Adrenal gland (tissue), 12 donors: ENCODE measurements around the gene CARS2. TPM values are rescaled to one million over a fixed set of nuclear protein-coding genes. Genes with fewer than 3 reads are reported as not detected.

Experiments used
- DNase-seq, 7 donors: peaks; one replicate each; pipeline ENCODE4 v3.0.0-alpha.2; 2019 to 2020
- H3K27ac ChIP-seq, 5 donors: fragments of 200-600 bp; sonication (generic) in 4 of 5; 1 replicate in 3 of 5; 2 replicates in 2 of 5; pipeline versions ENCODE4 v1.5.1 to v1.8.0; 2016 to 2020; ENCODE audit warnings: mild to moderate bottlenecking in 1 of 5
- H3K27me3 ChIP-seq: fragments of 200-600 bp; 2 replicates; pipeline ENCODE4 v1.8.0; 2021
- H3K36me3 ChIP-seq, 2 donors: fragments of 200-600 bp; replicated peaks in 1 of 2; 1 replicate in 1 of 2; 2 replicates in 1 of 2; pipeline versions ENCODE4 v1.5.1 to v1.8.0; 2018 to 2022
- H3K4me1 ChIP-seq, 2 donors: fragments of 200-600 bp; replicated peaks in 1 of 2; 1 replicate in 1 of 2; 2 replicates in 1 of 2; pipeline versions ENCODE4 v1.5.1 to v1.8.0; 2018 to 2021
- H3K4me3 ChIP-seq, 4 donors: fragments of 200-600 bp; sonication (generic) in 3 of 4; one replicate each; pipeline ENCODE4 v1.5.1; 2016 to 2018
- H3K9me3 ChIP-seq, 3 donors: fragments of 200-600 bp; sonication (generic) in 1 of 3; replicated peaks in 1 of 3; 1 replicate in 2 of 3; 2 replicates in 1 of 3; pipeline versions ENCODE4 v1.5.1 to v1.8.0; 2016 to 2021
- POLR2A ChIP-seq, 2 donors: fragments of 450-650 bp; IDR thresholded peaks; one replicate each; pipeline ENCODE4 v1.6.1; 2017; ENCODE audit warnings: antibody characterized with exemption in 2 of 2, mild to moderate bottlenecking in 2 of 2, moderate library complexity in 1 of 2
- WGBS, 4 donors: extraction: QIAGEN DNeasy Blood & Tissue Kit in 2 of 4; methylation state at CpG; one replicate each; pipeline versions ENCODE4 v1.1.5 to v1.1.7; 2013 to 2017; 5-methylcytosine and 5-hydroxymethylcytosine counted together
- intact Hi-C, 2 donors: fragments of 100-400 bp; cut with DNase I; formaldehyde crosslinking; loops; one replicate each; pipeline versions ENCODE4 v1.14.1 to v1.15.0; 2022 to 2023
- polyA plus RNA-seq, 3 donors: library from polyadenylated mRNA; stranded (reverse); fragments of 200-250 nt in 2 of 3; fragments of 350-450 nt in 1 of 3; fragmentation: Illumina TruSeq in 1 of 3; extraction: RNeasy Lipid Tissue Mini Kit (QIAGEN cat#74804) in 1 of 3; gene quantifications; one replicate each; pipeline ENCODE4 v1.2.3, GENCODE V29; 2013 to 2014
- total RNA-seq, 9 donors: library from RNA; depleted of rRNA in 4 of 9; stranded (reverse); fragments of >200 nt in 4 of 9; fragments of 120-200 nt in 1 of 9; fragmentation: NEBNext Ultra II Directional in 1 of 9; extraction: Animal tissue kit (Norgen Biotek cat#: 25700) in 1 of 9; gene quantifications; one replicate each; pipeline versions ENCODE4 v1.1.0 to v1.2.4, GENCODE V29; 2013 to 2023
- TF ChIP-seq, protein P1 (sequence below), 6 experiments: fragments of 450-650 bp in 4 of 6; fragments of 200-600 bp in 2 of 6; sonication (generic) in 1 of 6; IDR thresholded peaks; 1 replicate in 5 of 6; 2 replicates in 1 of 6; pipeline versions ENCODE4 v1.5.1 to v1.8.0; 2016 to 2021; ENCODE audit warnings: antibody characterized with exemption in 6 of 6, mild to moderate bottlenecking in 2 of 6, moderate library complexity in 1 of 6
- donor health status: healthy with polysubstance abuse.
- donor health status: Bipolar disorder and iron deficiency.
- donor health status: DM: yes; HTN: yes; CAD: no.
- donor health status: DM: no; HTN: no; CAD: no.
- donor health status: DM: no; HTN: no; CAD: no.
- donor health status: DM: yes; HTN: yes; CAD: no.

Gene CARS2
- total and polyA plus RNA-seq, 12 donors, result 38.5 to 254 (median 59.9) TPM

DNA sequence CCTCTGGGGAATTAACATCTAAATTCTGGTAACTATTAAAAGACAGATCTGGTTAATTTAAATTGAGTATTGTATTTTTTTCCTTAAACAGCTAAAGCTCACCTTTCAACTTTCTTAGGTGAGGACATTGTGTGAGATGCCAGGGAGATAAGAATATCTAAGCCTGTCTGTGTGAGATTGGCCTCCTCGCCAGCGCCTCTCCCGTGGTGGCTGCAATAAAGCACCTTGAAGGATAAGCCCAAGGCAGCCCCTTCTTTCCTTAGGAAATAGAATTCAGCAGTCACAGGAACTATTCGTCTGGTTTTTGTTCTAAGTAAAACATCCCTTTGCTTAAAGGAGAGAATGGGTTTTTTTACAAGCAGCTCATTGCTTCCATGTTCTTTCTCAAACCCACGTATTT, 66.0 kb downstream of the CARS2 start:
- peaks cover 10 to 19% of the 10 kb centered on the region in 2 donors for H3K4me1 ChIP-seq
- H3K27ac ChIP-seq, result peak overlapping the region in 3 of 5 donors; percentile 31 to 75 (median 60)
- H3K36me3 ChIP-seq, result peaks cover 0 to 92% of the 10 kb centered on the region in 2 donors
- no peak overlapping the region for H3K4me3 ChIP-seq
- intact Hi-C loops, result loop anchor here in 1 of 2 donors (10.0 kb wide), 1 partner anchor 55 kb away; no protein-coding TSS in a partner anchor
- no peak for TF ChIP-seq POLR2A (IDR thresholded peaks at IDR 0.05)
- TF ChIP-seq, protein P1, sequence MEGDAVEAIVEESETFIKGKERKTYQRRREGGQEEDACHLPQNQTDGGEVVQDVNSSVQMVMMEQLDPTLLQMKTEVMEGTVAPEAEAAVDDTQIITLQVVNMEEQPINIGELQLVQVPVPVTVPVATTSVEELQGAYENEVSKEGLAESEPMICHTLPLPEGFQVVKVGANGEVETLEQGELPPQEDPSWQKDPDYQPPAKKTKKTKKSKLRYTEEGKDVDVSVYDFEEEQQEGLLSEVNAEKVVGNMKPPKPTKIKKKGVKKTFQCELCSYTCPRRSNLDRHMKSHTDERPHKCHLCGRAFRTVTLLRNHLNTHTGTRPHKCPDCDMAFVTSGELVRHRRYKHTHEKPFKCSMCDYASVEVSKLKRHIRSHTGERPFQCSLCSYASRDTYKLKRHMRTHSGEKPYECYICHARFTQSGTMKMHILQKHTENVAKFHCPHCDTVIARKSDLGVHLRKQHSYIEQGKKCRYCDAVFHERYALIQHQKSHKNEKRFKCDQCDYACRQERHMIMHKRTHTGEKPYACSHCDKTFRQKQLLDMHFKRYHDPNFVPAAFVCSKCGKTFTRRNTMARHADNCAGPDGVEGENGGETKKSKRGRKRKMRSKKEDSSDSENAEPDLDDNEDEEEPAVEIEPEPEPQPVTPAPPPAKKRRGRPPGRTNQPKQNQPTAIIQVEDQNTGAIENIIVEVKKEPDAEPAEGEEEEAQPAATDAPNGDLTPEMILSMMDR (IDR thresholded peaks at IDR 0.05), result no peak
- DNase-seq, result peak in 1 of 7 donors; percentile 49
- no peaks in the 10 kb centered on the region for H3K27me3 ChIP-seq
- no peaks in the 10 kb centered on the region for H3K9me3 ChIP-seq
- WGBS, 4 donors, result 70 to 78% (median 74%) methylated on average over 5 of the region's 5 CpGs

GRCh38 chr13:110638814-110639806, 66.8 kb downstream of the CARS2 start:
- H3K36me3 ChIP-seq, result peaks cover 0 to 94% of the 10 kb centered on the region in 2 donors
- intact Hi-C loops, result no loop called here
- TF ChIP-seq, protein P1 (IDR thresholded peaks at IDR 0.05), result no peak
- TF ChIP-seq POLR2A (IDR thresholded peaks at IDR 0.05), result no peak
- no peaks in the 10 kb centered on the region for H3K9me3 ChIP-seq
- no peak overlapping the region for H3K27ac ChIP-seq
- WGBS, 4 donors, result 91 to 95% (median 93%) methylated on average over 24 to 39 of the region's 39 CpGs
- H3K27me3 ChIP-seq, result no peaks in the 10 kb centered on the region
- no peak overlapping the region for H3K4me3 ChIP-seq
- H3K4me1 ChIP-seq, result peaks cover 6 to 12% of the 10 kb centered on the region in 2 donors
- DNase-seq, result peak in 3 of 7 donors; percentile 13 to 52 (median 25)

GRCh38 chr13:110638257-110638656, 67.7 kb downstream of the CARS2 start:
- H3K4me3 ChIP-seq, result no peak overlapping the region
- H3K36me3 ChIP-seq, result peaks cover 0 to 86% of the 10 kb centered on the region in 2 donors
- intact Hi-C loops, result no loop called here
- no peaks in the 10 kb centered on the region for H3K27me3 ChIP-seq
- peak in 3 of 7 donors; percentile 10 to 52 (median 25) for DNase-seq
- H3K4me1 ChIP-seq, result peaks cover 6 to 12% of the 10 kb centered on the region in 2 donors
- no peaks in the 10 kb centered on the region for H3K9me3 ChIP-seq
- no peak overlapping the region for H3K27ac ChIP-seq
- TF ChIP-seq, protein P1 (IDR thresholded peaks at IDR 0.05), result no peak
- TF ChIP-seq POLR2A (IDR thresholded peaks at IDR 0.05), result no peak
- WGBS, 4 donors, result 90 to 94% (median 91%) methylated on average over 23 of the region's 23 CpGs

DNA sequence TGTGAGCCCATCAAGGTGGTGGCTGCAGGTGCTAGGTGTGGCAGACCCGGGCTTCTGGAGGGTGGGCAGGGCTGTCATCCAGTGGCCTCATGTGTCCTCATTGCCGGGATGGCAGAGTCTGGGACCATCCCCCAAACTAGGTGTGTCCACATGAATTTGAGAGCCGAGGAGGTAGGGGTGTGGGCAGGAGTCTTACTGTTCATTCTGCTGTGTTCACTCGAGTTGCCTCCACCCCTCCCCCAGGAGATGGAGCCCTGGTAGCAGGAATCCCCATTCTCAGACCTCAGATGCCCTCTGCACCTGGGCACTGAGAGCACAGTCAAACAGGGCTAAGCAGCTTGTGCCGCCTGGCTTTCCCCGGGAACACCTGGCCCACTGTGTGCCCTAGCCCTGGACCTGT, 68.2 kb downstream of the CARS2 start:
- no peak overlapping the region for H3K4me3 ChIP-seq
- H3K4me1 ChIP-seq, result peaks cover 6 to 12% of the 10 kb centered on the region in 2 donors
- TF ChIP-seq POLR2A (IDR thresholded peaks at IDR 0.05), result no peak
- TF ChIP-seq, protein P1 (IDR thresholded peaks at IDR 0.05), result no peak
- H3K9me3 ChIP-seq, result no peaks in the 10 kb centered on the region
- H3K36me3 ChIP-seq, result peaks cover 0 to 82% of the 10 kb centered on the region in 2 donors
- no peak overlapping the region for H3K27ac ChIP-seq
- no peaks in the 10 kb centered on the region for H3K27me3 ChIP-seq
- intact Hi-C loops, result no loop called here
- peak in 3 of 7 donors; percentile 10 to 48 (median 19) for DNase-seq
- WGBS, 4 donors, result 78 to 90% (median 81%) methylated on average over 2 to 6 of the region's 6 CpGs
